HUES48 (cell line): ENCODE measurements around the gene PKIB.

ENCODE experiments used
- H3K27ac ChIP-seq: one replicate; pipeline ENCODE4 v1.7.0; 2013; ENCODE audit warnings: low read depth, low read length, inconsistent platforms
- H3K27me3 ChIP-seq: 2 replicates; pipeline ENCODE4 v1.6.1; 2013; ENCODE audit warnings: mild to moderate bottlenecking, low read length; ENCODE audit not compliant: control insufficient read depth, insufficient read depth
- H3K36me3 ChIP-seq: 2 replicates; pipeline ENCODE4 v1.6.1; 2013; ENCODE audit warnings: low read length; ENCODE audit not compliant: control insufficient read depth, insufficient read depth
- H3K4me1 ChIP-seq: 2 replicates; pipeline ENCODE4 v1.6.1; 2013; ENCODE audit warnings: mild to moderate bottlenecking, low read length; ENCODE audit not compliant: control insufficient read depth, insufficient read depth
- H3K4me3 ChIP-seq: 2 replicates; pipeline ENCODE4 v1.5.1; 2013; ENCODE audit warnings: mild to moderate bottlenecking, low read depth, low read length
- H3K9ac ChIP-seq: 2 replicates; pipeline ENCODE4 v1.6.1; 2013; ENCODE audit warnings: mild to moderate bottlenecking, low read depth, low read length, moderate library complexity
- H3K9me3 ChIP-seq: 2 replicates; pipeline ENCODE4 v1.6.1; 2013; ENCODE audit warnings: low read length; ENCODE audit not compliant: control insufficient read depth, insufficient read depth

PKIB gene

GRCh38 chr6:122648726-122649125, 38.5 kb downstream of the PKIB start:
- Histone ChIP-seq H3K9me3 (no peaks in the 10 kb centered on the region), H3K9ac (no peak overlapping the region), H3K27me3 (no peaks in the 10 kb centered on the region), H3K4me1 (no peaks in the 10 kb centered on the region), H3K4me3 (no peak overlapping the region), H3K36me3 (no peaks in the 10 kb centered on the region), H3K27ac (no peak overlapping the region)

- Histone ChIP-seq H3K9ac (no peak overlapping the region), H3K4me3 (no peak overlapping the region), H3K9me3 (no peaks in the 10 kb centered on the region), H3K4me1 (no peaks in the 10 kb centered on the region), H3K27me3 (no peaks in the 10 kb centered on the region), H3K27ac (no peak overlapping the region), H3K36me3 (no peaks in the 10 kb centered on the region)
Observed at GRCh38 chr6:122649701-122650100, 39.5 kb downstream of the PKIB start.

GRCh38 chr6:122650403-122650802, 40.2 kb downstream of the PKIB start:
- H3K27ac ChIP-seq, result no peak overlapping the region
- no peaks in the 10 kb centered on the region for H3K9me3 ChIP-seq
- no peaks in the 10 kb centered on the region for H3K36me3 ChIP-seq
- no peak overlapping the region for H3K4me3 ChIP-seq
- no peaks in the 10 kb centered on the region for H3K27me3 ChIP-seq
- no peaks in the 10 kb centered on the region for H3K4me1 ChIP-seq
- no peak overlapping the region for H3K9ac ChIP-seq

GRCh38 chr6:122651031-122651430, 40.8 kb downstream of the PKIB start:
- H3K4me3 ChIP-seq, result no peak overlapping the region
- H3K9ac ChIP-seq, result no peak overlapping the region
- H3K27me3 ChIP-seq, result no peaks in the 10 kb centered on the region
- no peaks in the 10 kb centered on the region for H3K9me3 ChIP-seq
- H3K36me3 ChIP-seq, result no peaks in the 10 kb centered on the region
- no peaks in the 10 kb centered on the region for H3K4me1 ChIP-seq
- no peak overlapping the region for H3K27ac ChIP-seq

- H3K9ac ChIP-seq, result no peak overlapping the region
- H3K4me1 ChIP-seq, result no peaks in the 10 kb centered on the region
- H3K36me3 ChIP-seq, result no peaks in the 10 kb centered on the region
- no peaks in the 10 kb centered on the region for H3K27me3 ChIP-seq
- H3K9me3 ChIP-seq, result no peaks in the 10 kb centered on the region
- H3K4me3 ChIP-seq, result no peak overlapping the region
- H3K27ac ChIP-seq, result no peak overlapping the region
Observed at GRCh38 chr6:122651604-122652003, 41.4 kb downstream of the PKIB start.

- Histone ChIP-seq H3K9ac (no peak overlapping the region), H3K4me3 (no peak overlapping the region), H3K4me1 (no peaks in the 10 kb centered on the region), H3K27ac (peak overlapping the region; percentile 48), H3K27me3 (no peaks in the 10 kb centered on the region), H3K36me3 (no peaks in the 10 kb centered on the region), H3K9me3 (no peaks in the 10 kb centered on the region)
Observed at GRCh38 chr6:122652431-122652830, 42.2 kb downstream of the PKIB start.

GRCh38 chr6:122653094-122653493, 42.9 kb downstream of the PKIB start:
- H3K27me3 ChIP-seq, result no peaks in the 10 kb centered on the region
- no peaks in the 10 kb centered on the region for H3K4me1 ChIP-seq
- H3K9me3 ChIP-seq, result no peaks in the 10 kb centered on the region
- H3K27ac ChIP-seq, result peak overlapping the region; percentile 48
- no peak overlapping the region for H3K4me3 ChIP-seq
- no peak overlapping the region for H3K9ac ChIP-seq
- H3K36me3 ChIP-seq, result no peaks in the 10 kb centered on the region

- H3K9me3 ChIP-seq, result no peaks in the 10 kb centered on the region
- no peak overlapping the region for H3K27ac ChIP-seq
- H3K4me3 ChIP-seq, result no peak overlapping the region
- H3K9ac ChIP-seq, result no peak overlapping the region
- no peaks in the 10 kb centered on the region for H3K4me1 ChIP-seq
- H3K36me3 ChIP-seq, result no peaks in the 10 kb centered on the region
- H3K27me3 ChIP-seq, result no peaks in the 10 kb centered on the region
Observed at GRCh38 chr6:122654012-122654411, 43.8 kb downstream of the PKIB start.

GRCh38 chr6:122657601-122658000, 47.4 kb downstream of the PKIB start:
- Histone ChIP-seq H3K9ac (no peak overlapping the region), H3K36me3 (no peaks in the 10 kb centered on the region), H3K4me3 (no peak overlapping the region), H3K27me3 (no peaks in the 10 kb centered on the region), H3K27ac (no peak overlapping the region), H3K9me3 (no peaks in the 10 kb centered on the region), H3K4me1 (no peaks in the 10 kb centered on the region)

GRCh38 chr6:122660296-122660695, 50.1 kb downstream of the PKIB start:
- Histone ChIP-seq H3K27me3 (no peaks in the 10 kb centered on the region), H3K4me3 (no peak overlapping the region), H3K4me1 (no peaks in the 10 kb centered on the region), H3K9me3 (no peaks in the 10 kb centered on the region), H3K36me3 (no peaks in the 10 kb centered on the region), H3K27ac (no peak overlapping the region), H3K9ac (no peak overlapping the region)

- Histone ChIP-seq H3K9ac (no peak overlapping the region), H3K27me3 (no peaks in the 10 kb centered on the region), H3K36me3 (no peaks in the 10 kb centered on the region), H3K9me3 (no peaks in the 10 kb centered on the region), H3K27ac (no peak overlapping the region), H3K4me3 (no peak overlapping the region), H3K4me1 (no peaks in the 10 kb centered on the region)
Observed at GRCh38 chr6:122663981-122664380, 53.8 kb downstream of the PKIB start.

GRCh38 chr6:122665929-122666328, 55.7 kb downstream of the PKIB start:
- Histone ChIP-seq H3K4me1 (no peaks in the 10 kb centered on the region), H3K9me3 (no peaks in the 10 kb centered on the region), H3K36me3 (no peaks in the 10 kb centered on the region)

More at GRCh38 chr6:122665929-122666328, 55.7 kb downstream of the PKIB start:
- Histone ChIP-seq H3K4me3 (no peak overlapping the region), H3K27ac (no peak overlapping the region), H3K27me3 (no peaks in the 10 kb centered on the region), H3K9ac (no peak overlapping the region)
